CD4-positive, alpha-beta memory T cell (primary cell): ENCODE results near the gene KLRC4. TPM values are rescaled to one million over a fixed set of nuclear protein-coding genes. Genes with fewer than 3 reads are reported as not detected.
"Not testable (repeated sequence)": the region's sequence is repeated elsewhere in the genome, so short reads cannot be mapped to it uniquely, and the experiment has no call there.

Experiments used
- CTCF ChIA-PET: fragments of 350-600 bp; sonication (Branson Sonifier 250); formaldehyde crosslinking; loops from one replicate; lab custom pipeline; 2021; ENCODE audit warnings: inconsistent platforms; ENCODE audit not compliant: partially characterized antibody; lab: Charles Lee
- POLR2A ChIA-PET: fragments of 350-600 bp; sonication (Branson Sonifier 250); formaldehyde crosslinking; loops from one replicate; lab custom pipeline; 2021; ENCODE audit not compliant: partially characterized antibody; lab: Charles Lee
- DNase-seq, 5 donors: peaks; one replicate each; pipeline versions ENCODE4 v3.0.0 to v3.0.0-alpha.2; 2020 to 2022; ENCODE audit warnings: mixed read lengths in 1 of 5
- H3K27ac ChIP-seq: one replicate; pipeline ENCODE4 v1.7.0; 2013; ENCODE audit warnings: low read depth, low read length
- H3K27me3 ChIP-seq: 2 replicates; pipeline ENCODE4 v1.7.0; 2013; ENCODE audit warnings: mild to moderate bottlenecking, low read length, moderate library complexity; ENCODE audit not compliant: insufficient read depth
- H3K36me3 ChIP-seq: 2 replicates; pipeline ENCODE4 v1.7.0; 2013; ENCODE audit warnings: mild to moderate bottlenecking, low read length, moderate library complexity; ENCODE audit not compliant: insufficient read depth
- H3K4me1 ChIP-seq: 2 replicates; pipeline ENCODE4 v1.7.0; 2013; ENCODE audit warnings: mild to moderate bottlenecking, low read length, moderate library complexity; ENCODE audit not compliant: insufficient read depth
- H3K4me3 ChIP-seq, 2 donors: one replicate each; pipeline ENCODE4 v1.7.0; 2013; ENCODE audit warnings: low read length in 2 of 2, mild to moderate bottlenecking in 1 of 2
- H3K9me3 ChIP-seq, 2 donors: one replicate each; pipeline ENCODE4 v1.7.0; 2013; ENCODE audit warnings: low read length in 2 of 2, control low read depth in 1 of 2; ENCODE audit not compliant: control insufficient read depth in 1 of 2
- H3K27ac Mint-ChIP-seq, 7 donors: one replicate each; pipeline ENCODE4 v1.8.0; 2020 to 2021; ENCODE audit warnings: mixed read lengths in 7 of 7, mild to moderate bottlenecking in 6 of 7, inconsistent platforms in 3 of 7, moderate library complexity in 3 of 7
- H3K27me3 Mint-ChIP-seq, 2 donors: one replicate each; pipeline ENCODE4 v1.8.0; 2020 to 2021; ENCODE audit warnings: mixed read lengths in 2 of 2
- H3K36me3 Mint-ChIP-seq, 2 donors: one replicate each; pipeline ENCODE4 v1.8.0; 2020 to 2021; ENCODE audit warnings: mixed read lengths in 2 of 2, inconsistent platforms in 1 of 2, mild to moderate bottlenecking in 1 of 2
- H3K4me1 Mint-ChIP-seq, 4 donors: one replicate each; pipeline ENCODE4 v1.8.0; 2020 to 2021; ENCODE audit warnings: mixed read lengths in 4 of 4, mild to moderate bottlenecking in 1 of 4
- H3K4me3 Mint-ChIP-seq, 8 donors: one replicate each; pipeline ENCODE4 v1.8.0; 2020 to 2021; ENCODE audit warnings: mixed read lengths in 8 of 8, mild to moderate bottlenecking in 7 of 8, moderate library complexity in 6 of 8, inconsistent platforms in 3 of 8
- H3K9me3 Mint-ChIP-seq, 8 donors: one replicate each; pipeline ENCODE4 v1.8.0; 2020 to 2021; ENCODE audit warnings: mixed read lengths in 8 of 8, mild to moderate bottlenecking in 5 of 8, inconsistent platforms in 3 of 8, moderate library complexity in 1 of 8
- intact Hi-C: fragments of 100-400 bp; cut with micrococcal nuclease; formaldehyde crosslinking; loops from one replicate; pipeline ENCODE4 v1.15.1; 2023
- polyA plus RNA-seq, 2 donors: library from polyadenylated mRNA; unstranded; fragments of 300-500 nt; fragmentation: Illumina TruSeq; gene quantifications; one replicate each; pipeline ENCODE4 v1.2.3, GENCODE V29; 2021
- total RNA-seq, 2 experiments: library from RNA; stranded (reverse); gene quantifications; one replicate each; pipeline ENCODE4 v1.2.3, GENCODE V29; 2021

The KLRC4 gene
- total and polyA plus RNA-seq, 4 experiments from 2014 or later: not detected

DNA sequence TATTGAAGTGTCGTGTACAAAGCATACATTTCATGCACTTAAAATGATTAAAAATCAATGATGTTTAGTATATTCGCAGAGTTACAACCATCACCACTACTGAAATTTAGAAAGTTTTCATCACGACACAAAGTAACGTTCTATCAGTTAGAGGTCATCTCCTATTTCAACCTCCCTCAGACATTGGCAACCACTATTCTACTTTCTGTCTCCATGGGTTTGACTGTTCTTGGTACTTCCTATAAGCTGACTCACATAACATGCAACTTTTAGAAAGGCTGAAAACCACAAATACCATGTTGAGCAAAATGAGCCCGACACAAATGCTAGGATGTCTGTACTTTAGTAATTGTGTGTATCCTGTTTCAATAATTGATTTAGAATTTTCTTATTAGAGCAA is 36.5 kb upstream of the KLRC4 start:
- H3K4me1 Mint-ChIP-seq, DNase-seq, H3K36me3 Mint-ChIP-seq, POLR2A ChIA-PET, H3K27ac Mint-ChIP-seq, H3K27me3 ChIP-seq, CTCF ChIA-PET, H3K9me3 ChIP-seq, H3K27me3 Mint-ChIP-seq, H3K4me3 ChIP-seq, H3K4me1 ChIP-seq, intact Hi-C loops, H3K36me3 ChIP-seq, H3K4me3 Mint-ChIP-seq, H3K27ac ChIP-seq, H3K9me3 Mint-ChIP-seq: not testable (repeated sequence)

- H3K36me3 Mint-ChIP-seq, H3K27ac ChIP-seq, H3K9me3 Mint-ChIP-seq, POLR2A ChIA-PET, H3K9me3 ChIP-seq, H3K4me1 Mint-ChIP-seq, H3K27me3 ChIP-seq, H3K4me3 ChIP-seq, H3K4me1 ChIP-seq, H3K4me3 Mint-ChIP-seq, intact Hi-C loops, H3K36me3 ChIP-seq, H3K27me3 Mint-ChIP-seq, DNase-seq, CTCF ChIA-PET, H3K27ac Mint-ChIP-seq: not testable (repeated sequence)
These were observed 31.6 kb upstream of the KLRC4 start for GRCh38 chr12:10441144-10441543.

GRCh38 chr12:10439608-10440274 is 30.2 kb upstream of the KLRC4 start:
- H3K9me3 Mint-ChIP-seq, H3K4me1 Mint-ChIP-seq, CTCF ChIA-PET: not testable (repeated sequence)

DNA sequence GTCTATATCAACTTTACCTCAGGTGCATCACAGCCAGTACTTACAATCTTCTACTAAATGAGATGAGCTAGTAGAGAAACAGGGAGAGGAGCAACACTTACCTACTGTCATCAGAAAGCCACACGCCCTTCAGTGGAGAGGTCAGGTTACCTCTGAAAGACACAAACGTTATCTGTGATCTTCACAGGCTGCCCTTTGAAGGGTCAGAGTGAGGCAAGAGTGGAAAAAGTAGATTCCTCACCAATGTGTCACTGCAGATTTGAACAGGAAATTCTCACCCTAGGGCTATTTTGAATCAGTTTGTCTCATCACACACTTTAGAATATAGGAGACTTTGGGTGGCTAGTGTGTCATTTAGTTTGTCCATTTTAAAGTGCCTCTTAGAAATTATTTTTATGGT is 28.0 kb upstream of the KLRC4 start:
- H3K27me3 Mint-ChIP-seq, CTCF ChIA-PET, H3K27me3 ChIP-seq, H3K36me3 Mint-ChIP-seq, DNase-seq, POLR2A ChIA-PET, H3K27ac Mint-ChIP-seq, H3K4me3 Mint-ChIP-seq, H3K9me3 Mint-ChIP-seq, intact Hi-C loops, H3K36me3 ChIP-seq, H3K4me1 ChIP-seq, H3K9me3 ChIP-seq, H3K4me3 ChIP-seq, H3K27ac ChIP-seq, H3K4me1 Mint-ChIP-seq: not testable (repeated sequence)

More at GRCh38 chr12:10439608-10440274, 30.2 kb upstream of the KLRC4 start:
- H3K36me3 Mint-ChIP-seq, H3K27ac ChIP-seq, DNase-seq, H3K27ac Mint-ChIP-seq, H3K36me3 ChIP-seq, intact Hi-C loops, H3K27me3 ChIP-seq, POLR2A ChIA-PET, H3K4me3 ChIP-seq, H3K4me3 Mint-ChIP-seq, H3K4me1 ChIP-seq, H3K9me3 ChIP-seq, H3K27me3 Mint-ChIP-seq: not testable (repeated sequence)

GRCh38 chr12:10435816-10436215 is 26.3 kb upstream of the KLRC4 start, which contains the start of gene KLRC2:
Gene KLRC2, minus strand, starts transcription at chr12:10436010. Its CDS starts 24 bp downstream, at chr12:10435986.
- POLR2A ChIA-PET, H3K9me3 Mint-ChIP-seq, H3K36me3 Mint-ChIP-seq, H3K9me3 ChIP-seq, H3K27me3 Mint-ChIP-seq, H3K4me3 ChIP-seq, H3K27ac ChIP-seq, intact Hi-C loops, DNase-seq, H3K27me3 ChIP-seq, H3K4me3 Mint-ChIP-seq, H3K27ac Mint-ChIP-seq, H3K4me1 Mint-ChIP-seq, CTCF ChIA-PET, H3K4me1 ChIP-seq, H3K36me3 ChIP-seq: not testable (repeated sequence)

DNA sequence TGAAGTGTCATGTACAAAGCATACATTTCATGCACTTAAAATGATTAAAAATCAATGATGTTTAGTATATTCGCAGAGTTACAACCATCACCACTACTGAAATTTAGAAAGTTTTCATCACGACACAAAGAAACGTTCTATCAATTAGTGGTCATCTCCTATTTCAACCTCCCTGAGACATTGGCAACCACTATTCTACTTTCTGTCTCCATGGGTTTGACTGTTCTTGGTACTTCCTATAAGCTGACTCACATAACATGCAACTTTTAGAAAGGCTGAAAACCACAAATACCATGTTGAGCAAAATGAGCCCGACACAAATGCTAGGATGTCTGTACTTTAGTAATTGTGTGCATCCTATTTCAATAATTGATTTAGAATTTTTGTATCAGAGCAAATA is 21.1 kb upstream of the KLRC4 start:
- H3K27ac Mint-ChIP-seq, H3K27ac ChIP-seq, H3K4me3 ChIP-seq, POLR2A ChIA-PET, CTCF ChIA-PET, H3K9me3 Mint-ChIP-seq, H3K4me3 Mint-ChIP-seq, H3K9me3 ChIP-seq, H3K36me3 ChIP-seq, H3K27me3 ChIP-seq, H3K4me1 ChIP-seq, H3K27me3 Mint-ChIP-seq, H3K36me3 Mint-ChIP-seq, DNase-seq, intact Hi-C loops, H3K4me1 Mint-ChIP-seq: not testable (repeated sequence)

GRCh38 chr12:10425938-10426337 is 16.4 kb upstream of the KLRC4 start:
- POLR2A ChIA-PET, H3K27me3 Mint-ChIP-seq, H3K4me1 ChIP-seq, H3K36me3 Mint-ChIP-seq, intact Hi-C loops, H3K4me3 Mint-ChIP-seq, H3K9me3 ChIP-seq, H3K27ac ChIP-seq, H3K9me3 Mint-ChIP-seq, H3K27ac Mint-ChIP-seq, H3K27me3 ChIP-seq, H3K36me3 ChIP-seq, H3K4me3 ChIP-seq, H3K4me1 Mint-ChIP-seq, CTCF ChIA-PET, DNase-seq: not testable (repeated sequence)
